ENCODE results near the gene CYP4V2.
A peak's percentile ranks its signal among the peaks of the same experiment; 100 is the strongest.

Gene CYP4V2

DNA sequence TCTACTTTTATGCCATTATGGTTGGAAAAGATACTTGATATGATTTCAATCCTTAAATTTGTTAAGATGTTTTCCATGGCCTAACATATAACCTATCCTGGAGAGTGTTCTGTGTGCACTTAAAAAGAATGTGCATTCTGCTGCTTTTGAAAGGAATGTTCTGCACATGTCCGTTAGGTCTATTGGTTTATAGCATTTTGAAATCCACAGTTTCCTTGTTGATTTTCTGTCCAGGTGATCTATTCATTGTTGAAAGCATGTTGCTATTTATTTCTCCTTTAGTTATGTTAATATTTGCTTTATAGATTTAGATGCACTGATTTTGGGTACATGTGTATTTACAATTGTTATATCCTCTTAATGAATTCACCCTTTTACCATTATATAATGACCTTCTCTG lies 30.3 kb downstream of the CYP4V2 start:
- no peak overlapping the region for H3K27ac ChIP-seq
- H3K4me1 ChIP-seq, result no peaks in the 10 kb centered on the region
- H3K4me3 ChIP-seq, result no peak overlapping the region
- TF ChIP-seq CTCF (IDR thresholded peaks at IDR 0.05), result no peak
- peaks cover 0 to 7% (median 0%) of the 10 kb centered on the region in 3 donors for H3K36me3 ChIP-seq
- intact Hi-C loops (cut with DNase I; ENCODE audit: low total_unique reads), result no loop called here
- peaks cover 0 to 11% (median 0%) of the 10 kb centered on the region in 3 donors for H3K9me3 ChIP-seq
- DNase-seq, result no peak
- H3K27me3 ChIP-seq, result no peaks in the 10 kb centered on the region

DNA sequence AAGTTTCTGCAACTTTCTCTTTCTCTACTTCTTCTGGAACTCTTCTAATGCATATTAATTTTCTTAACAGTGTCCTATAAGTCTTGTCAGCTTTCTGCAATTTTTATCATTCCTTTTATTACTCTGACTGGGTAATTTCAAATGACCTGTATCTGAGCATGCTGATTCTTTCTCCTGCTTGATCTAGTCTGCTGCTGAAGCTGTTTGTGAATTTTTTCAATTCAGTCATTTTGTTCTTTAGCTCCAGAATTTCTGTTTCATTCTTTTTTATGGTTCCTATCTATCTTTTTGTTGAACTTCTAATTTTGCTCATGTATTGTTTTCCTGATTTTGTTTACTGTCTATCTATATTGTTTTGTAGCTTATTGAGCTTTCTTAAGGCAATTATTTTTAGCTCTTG lies 34.5 kb downstream of the CYP4V2 start:
- intact Hi-C loops (cut with DNase I; ENCODE audit: low total_unique reads), result no loop called here
- DNase-seq, result no peak
- Histone ChIP-seq H3K27me3 (no peaks in the 10 kb centered on the region), H3K9me3 (peaks cover 0 to 11% (median 0%) of the 10 kb centered on the region in 3 donors), H3K4me3 (no peak overlapping the region), H3K36me3 (peaks cover 0 to 7% (median 0%) of the 10 kb centered on the region in 3 donors), H3K4me1 (peaks cover 0 to 11% (median 2%) of the 10 kb centered on the region in 4 donors), H3K27ac (no peak overlapping the region)
- TF ChIP-seq CTCF (IDR thresholded peaks at IDR 0.05), result no peak

- TF ChIP-seq CTCF (IDR thresholded peaks at IDR 0.05), result no peak
- H3K4me3 ChIP-seq, result no peak overlapping the region
- peaks cover 0 to 7% (median 0%) of the 10 kb centered on the region in 3 donors for H3K36me3 ChIP-seq
- intact Hi-C loops (cut with DNase I; ENCODE audit: low total_unique reads), result no loop called here
- no peak for DNase-seq
- peaks cover 0 to 11% (median 0%) of the 10 kb centered on the region in 3 donors for H3K9me3 ChIP-seq
- H3K4me1 ChIP-seq, result peaks cover 0 to 11% (median 2%) of the 10 kb centered on the region in 4 donors
- no peaks in the 10 kb centered on the region for H3K27me3 ChIP-seq
- H3K27ac ChIP-seq, result no peak overlapping the region
These were observed 35.3 kb downstream of the CYP4V2 start for GRCh38 chr4:186226521-186227189.

DNA sequence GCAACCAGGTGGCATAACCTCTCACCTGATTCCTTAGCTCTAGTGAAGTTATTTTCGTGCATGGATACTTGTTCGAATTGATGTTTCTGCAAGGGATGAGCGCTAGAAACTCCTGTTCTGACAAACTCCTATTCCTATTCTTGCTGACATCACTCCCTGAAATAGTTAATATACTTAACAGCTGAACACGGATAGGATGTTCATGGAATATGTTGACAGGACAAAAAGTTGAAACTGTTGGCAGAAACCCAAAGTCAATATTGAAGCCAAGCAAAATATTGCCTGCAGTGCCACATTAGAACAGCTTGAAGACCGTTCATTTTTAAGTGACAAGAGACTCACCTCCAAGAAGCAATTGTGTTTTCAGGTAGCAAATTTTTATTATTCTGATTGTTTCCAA lies 35.9 kb downstream of the CYP4V2 start, which contains the start of gene KLKB1:
TSS of gene KLKB1 (plus strand) at position 287 of the 400 bp plus-strand sequence. CDS start 689 bp downstream, outside the sequence.
- peaks cover 0 to 7% (median 0%) of the 10 kb centered on the region in 3 donors for H3K36me3 ChIP-seq
- peak within 1 kb of the TSS in 1 of 2 donors; percentile 9 for H3K27ac ChIP-seq
- no peaks in the 10 kb centered on the region for H3K27me3 ChIP-seq
- peaks cover 0 to 11% (median 0%) of the 10 kb centered on the region in 3 donors for H3K9me3 ChIP-seq
- DNase-seq, result no peak
- H3K4me1 ChIP-seq, result peaks cover 0 to 11% (median 2%) of the 10 kb centered on the region in 4 donors
- H3K4me3 ChIP-seq, result peak within 1 kb of the TSS; percentile 30 to 34
- intact Hi-C loops (cut with DNase I; ENCODE audit: low total_unique reads), result no loop called here
- TF ChIP-seq CTCF (IDR thresholded peaks at IDR 0.05), result no peak

DNA sequence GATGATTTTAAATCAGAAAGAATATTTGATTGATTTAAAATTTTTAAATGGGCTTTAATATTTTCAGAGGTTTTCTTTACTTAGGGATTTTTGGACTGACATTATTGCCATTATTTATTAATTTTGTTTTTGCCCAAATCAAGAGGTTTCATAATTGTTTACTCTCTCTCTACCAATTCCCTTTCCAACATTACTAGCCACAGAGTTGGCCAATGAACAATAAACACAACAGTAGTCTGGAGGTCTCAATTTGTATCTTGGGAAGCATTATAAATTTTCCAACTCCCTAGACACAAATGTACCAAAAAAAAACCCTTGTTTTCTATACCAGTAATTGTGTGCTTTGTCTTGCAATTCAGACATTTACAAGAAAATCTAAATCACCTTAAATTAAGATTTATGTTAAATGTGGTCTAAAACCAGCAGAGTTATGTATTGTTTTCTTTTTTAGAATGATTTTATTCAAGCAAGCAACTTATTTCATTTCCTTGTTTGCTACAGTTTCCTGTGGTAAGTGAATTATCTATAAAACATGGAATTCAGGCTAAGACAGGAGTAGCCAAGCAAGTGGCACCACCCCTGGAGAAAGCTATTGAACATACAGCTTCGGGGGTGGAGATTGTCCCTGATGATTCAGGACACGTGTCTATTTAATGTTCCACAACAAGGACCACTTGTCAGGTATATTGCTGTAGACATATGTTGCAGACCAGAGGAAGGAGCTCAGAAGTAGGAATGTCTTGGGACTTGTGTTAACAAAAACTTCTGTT lies 36.6 kb downstream of the CYP4V2 start:
- Histone ChIP-seq H3K27ac (peak overlapping the region in 1 of 2 donors; percentile 9), H3K4me1 (peaks cover 0 to 11% (median 2%) of the 10 kb centered on the region in 4 donors), H3K9me3 (peaks cover 0 to 11% (median 0%) of the 10 kb centered on the region in 3 donors), H3K36me3 (peaks cover 0 to 7% (median 0%) of the 10 kb centered on the region in 3 donors), H3K27me3 (no peaks in the 10 kb centered on the region), H3K4me3 (peak overlapping the region; percentile 30 to 34)
- no peak for DNase-seq
- no peak for TF ChIP-seq CTCF (IDR thresholded peaks at IDR 0.05)
- intact Hi-C loops (cut with DNase I; ENCODE audit: low total_unique reads), result no loop called here
